K562 (cell line): ENCODE data around the gene WASHC3. TPM values are rescaled to one million over a fixed set of nuclear protein-coding genes. Genes with fewer than 3 reads are reported as not detected.
"Not testable (repeated sequence)": the region's sequence is repeated elsewhere in the genome, so short reads cannot be mapped to it uniquely, and the experiment has no call there.

ENCODE experiments used
- ATAC-seq: fragments of 200-7000 bp; cut with Tn5 transposase; 3 replicates; pipeline ENCODE4 v1.9.1; 2020; ENCODE audit warnings: moderate library complexity
- BruUV-seq: library from RNA; stranded (reverse); fragments of 400-500 nt; replicated peaks from 2 replicates; lab custom pipeline; 2021; lab: Mats Ljungman, UMichigan
- CTCF ChIA-PET: fragments of 300-600 bp; formaldehyde crosslinking; extraction: SDS; loops from one replicate; lab custom pipeline; 2021; ENCODE audit warnings: low intra/inter-chr PET ratio; lab: Yijun Ruan, JAX
- POLR2A ChIA-PET: fragments of 300-600, 350-650 bp; sonication (Branson Sonifier 250); formaldehyde crosslinking; extraction: SDS; loops from one replicate; lab custom pipeline; 2021; ENCODE audit warnings: antibody characterized with exemption, inconsistent platforms; lab: Yijun Ruan, JAX
- DNase-seq, 4 experiments: peaks; one replicate each; pipeline versions ENCODE4 v3.0.0 to v3.0.0-alpha.2; 2011 to 2018; ENCODE audit warnings: low spot score in 3 of 4, mixed read lengths in 3 of 4; ENCODE audit errors: extremely low read depth in 1 of 4
- FAIRE-seq: peaks from 2 replicates; lab custom pipeline; 2011; peaks lifted over from hg19 to GRCh38; lab: Jason Lieb, UNC
- H2AFZ ChIP-seq: 2 replicates; pipeline ENCODE4 v1.6.0; 2011; ENCODE audit warnings: low read depth, low read length, control low read depth, inconsistent platforms
- H3K27ac ChIP-seq: fragments of 200-600 bp; 3 replicates; pipeline ENCODE4 v1.8.0; 2011; ENCODE audit warnings: low read depth, mild to moderate bottlenecking, control low read depth, inconsistent platforms, low read length, moderate library complexity, mixed read lengths; ENCODE audit errors: extremely low read depth
- H3K27me3 ChIP-seq, 2 experiments: fragments of 300-600 bp in 1 of 2; 2 replicates in 1 of 2; 3 replicates in 1 of 2; pipeline versions ENCODE4 v1.6.0 to v1.8.0; 2011; ENCODE audit warnings: inconsistent platforms in 2 of 2, low read length in 2 of 2, mild to moderate bottlenecking in 1 of 2, mixed read lengths in 1 of 2, moderate library complexity in 1 of 2; ENCODE audit not compliant: control insufficient read depth in 2 of 2, insufficient read depth in 2 of 2
- H3K36me3 ChIP-seq: fragments of 300-600 bp; 3 replicates; pipeline ENCODE4 v1.8.0; 2011; ENCODE audit warnings: mild to moderate bottlenecking, low read length, inconsistent platforms; ENCODE audit not compliant: control insufficient read depth, insufficient read depth
- H3K4me1 ChIP-seq, 2 experiments: fragments of 200-600 bp in 1 of 2; replicated peaks in 1 of 2; 2 replicates in 1 of 2; 3 replicates in 1 of 2; pipeline versions ENCODE4 v1.5.1 to v1.8.0; 2011; ENCODE audit warnings: inconsistent platforms in 2 of 2, low read length in 2 of 2, mild to moderate bottlenecking in 1 of 2, mixed read lengths in 1 of 2, moderate library complexity in 1 of 2; ENCODE audit not compliant: control insufficient read depth in 2 of 2, insufficient read depth in 2 of 2
- H3K4me2 ChIP-seq: 2 replicates; pipeline ENCODE4 v1.6.1; 2011; ENCODE audit warnings: low read length, control low read depth, inconsistent platforms, mixed read lengths; ENCODE audit not compliant: insufficient read depth
- H3K4me3 ChIP-seq: fragments of 200-600 bp; sonication (generic), shearing (Covaris generic); 2 replicates; pipeline ENCODE4 v1.5.1; 2016; ENCODE audit warnings: control low read depth, inconsistent platforms
- H3K79me2 ChIP-seq: fragments of 200-600 bp; 3 replicates; pipeline ENCODE4 v1.8.0; 2011; ENCODE audit warnings: low read length, inconsistent platforms; ENCODE audit not compliant: control insufficient read depth, insufficient read depth
- H3K9ac ChIP-seq, 2 experiments: 2 replicates each; pipeline versions ENCODE4 v1.6.0 to v1.6.1; 2011; ENCODE audit warnings: low read depth in 2 of 2, low read length in 2 of 2, control low read depth in 1 of 2, inconsistent platforms in 1 of 2, mild to moderate bottlenecking in 1 of 2, mixed read lengths in 1 of 2; ENCODE audit not compliant: insufficient read depth in 1 of 2
- H3K9me1 ChIP-seq: one replicate; pipeline ENCODE4 v1.6.0; 2011; ENCODE audit warnings: inconsistent platforms, mild to moderate bottlenecking, low read length, moderate library complexity; ENCODE audit not compliant: control insufficient read depth, insufficient read depth
- H3K9me3 ChIP-seq: replicated peaks from 2 replicates; pipeline ENCODE4 v1.5.1; 2011; ENCODE audit warnings: low read depth, low read length, inconsistent platforms; ENCODE audit not compliant: control insufficient read depth, insufficient read depth
- H4K20me1 ChIP-seq: replicated peaks from 2 replicates; pipeline ENCODE4 v1.6.1; 2011; ENCODE audit warnings: low read length, inconsistent platforms, mixed read lengths; ENCODE audit not compliant: control insufficient read depth, insufficient read depth
- HDAC2 ChIP-seq: fragments of 450-650 bp; IDR thresholded peaks from 2 replicates; pipeline ENCODE4 v1.6.1; 2016; ENCODE audit warnings: mild to moderate bottlenecking
- NFYB ChIP-seq: IDR thresholded peaks from 2 replicates; pipeline ENCODE4 v1.6.1; 2011; ENCODE audit warnings: mild to moderate bottlenecking, moderate library complexity; ENCODE audit not compliant: insufficient read length; ENCODE audit errors: extremely low read depth
- POLR2A ChIP-seq: fragments of 450-650 bp; conservative IDR thresholded peaks from 2 replicates; pipeline ENCODE4 v1.6.1; 2016
- WGBS: fragments of 100-300 bp; shearing (Covaris generic); methylation state at CpG from one replicate; pipeline ENCODE4 v1.1.6; 2016; ENCODE audit warnings: low coverage, mixed read lengths; ENCODE audit not compliant: insufficient coverage; ENCODE audit errors: missing lambda C conversion rate; 5-methylcytosine and 5-hydroxymethylcytosine counted together
- in situ Hi-C: fragments of 300-500 bp; cut with MboI; formaldehyde crosslinking; loops from 4 replicates; pipeline ENCODE4 v1.15.0; 2018; ENCODE audit warnings: inconsistent platforms, mixed read lengths
- intact Hi-C: fragments of 100-400 bp; cut with micrococcal nuclease; formaldehyde crosslinking; loops from 2 replicates; pipeline ENCODE4 v1.14.2; 2022
- polyA plus RNA-seq, 8 experiments: library from polyadenylated mRNA; depleted of rRNA in 4 of 8; stranded (reverse) in 5 of 8; unstranded in 3 of 8; fragments of >200 nt; fragmentation: Nextera tagmentation in 2 of 8; fragmentation: Illumina TruSeq in 1 of 8; extraction: Ambion mirVana in 2 of 8; extraction: Trizol in 1 of 8; gene quantifications; 2 replicates each; pipeline versions ENCODE4 v1.2.1 to v1.2.3, GENCODE V29; 2011 to 2014; ENCODE audit warnings: inconsistent platforms in 1 of 8, missing spikeins in 1 of 8
- total RNA-seq, 7 experiments: library from RNA; depleted of rRNA in 6 of 7; stranded (reverse); fragments of >200 nt in 6 of 7; fragmentation: Illumina TruSeq in 2 of 7; extraction: Trizol in 2 of 7; gene quantifications; 2 replicates each; pipeline versions ENCODE4 v1.2.1 to v1.2.3, GENCODE V29; 2011 to 2021; ENCODE audit warnings: low replicate concordance in 1 of 7

WASHC3 gene
- total and polyA plus RNA-seq, 9 of the 15 experiments (the other 6 are each of a cell fraction or from before 2014, with no cell fraction given) = 14.3 to 74.9 (median 35.1) TPM

DNA sequence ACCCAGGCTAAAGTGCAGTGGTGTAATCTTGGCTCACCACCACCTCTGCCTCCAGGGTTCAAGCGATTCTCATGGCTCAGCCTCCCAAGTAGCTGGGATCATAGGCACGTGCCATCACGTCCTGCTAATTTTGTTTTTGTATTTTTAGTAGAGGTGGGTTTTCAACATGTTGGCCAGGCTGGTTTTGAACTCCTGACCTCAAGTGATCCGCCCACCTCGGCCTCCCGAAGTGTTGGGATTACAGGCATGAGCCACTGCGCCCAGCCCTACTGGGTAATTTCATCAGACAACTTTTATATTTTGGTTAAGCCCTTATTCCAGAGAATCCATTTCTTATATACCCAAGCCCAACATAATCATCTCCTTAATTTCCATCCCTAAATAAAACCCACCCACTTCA is 10.3 kb upstream of the WASHC3 start:
- H3K27me3 ChIP-seq, H3K9me1 ChIP-seq, DNase-seq, FAIRE-seq, CTCF ChIA-PET, H3K27ac ChIP-seq, POLR2A ChIA-PET, H3K4me2 ChIP-seq, in situ Hi-C loops, H3K4me3 ChIP-seq, H4K20me1 ChIP-seq, intact Hi-C loops, ATAC-seq, BruUV-seq, H3K9me3 ChIP-seq, H3K9ac ChIP-seq, H2AFZ ChIP-seq, H3K4me1 ChIP-seq, H3K79me2 ChIP-seq: not testable (repeated sequence)
- H3K36me3 ChIP-seq = peaks cover 42% of the 10 kb centered on the region
- WGBS = 75% methylated on average over 7 of the region's 7 CpGs
- TF ChIP-seq POLR2A = 0 out of 2 replicates have a peak, but pooled peaks have one; percentile 36

DNA sequence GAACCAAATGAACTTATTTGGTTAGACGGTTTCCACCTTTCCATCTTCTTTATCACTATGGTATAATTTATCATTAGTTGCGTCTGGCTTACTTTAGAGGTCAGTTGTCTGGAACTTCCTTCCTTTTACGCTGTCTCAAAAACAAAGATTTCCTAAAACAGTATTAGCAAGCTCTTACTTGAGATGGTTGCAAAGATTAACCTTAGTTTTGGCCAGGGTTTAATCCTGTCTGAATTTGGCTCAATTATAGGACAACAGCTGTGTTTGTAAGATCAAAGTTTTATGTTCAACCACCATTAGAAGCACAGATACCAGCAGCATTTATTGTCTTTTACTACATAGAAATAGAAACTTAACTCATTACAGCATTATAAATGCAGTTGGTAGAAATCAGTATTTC is 7.9 kb upstream of the WASHC3 start:
- in situ Hi-C loops (no loop called here), intact Hi-C loops (no loop called here)
- H3K9me1 ChIP-seq = no peaks in the 10 kb centered on the region
- H3K4me2 ChIP-seq = no peak overlapping the region
- H3K27ac ChIP-seq = no peak overlapping the region
- no peaks in the 10 kb centered on the region for H4K20me1 ChIP-seq
- DNase-seq (no peak), ATAC-seq (no peak), FAIRE-seq (no peak)
- H3K79me2 ChIP-seq = no peaks in the 10 kb centered on the region
- BruUV-seq = no TSS peak
- CTCF ChIA-PET = no interaction called here
- TF ChIP-seq NFYB = no peak
- TF ChIP-seq HDAC2 = no peak
- peaks cover 0 to 4% of the 10 kb centered on the region in 2 experiments; a peak in 1 of 5 replicates for H3K4me1 ChIP-seq
- H3K27me3 ChIP-seq = no peaks in the 10 kb centered on the region
- H3K9me3 ChIP-seq = no peaks in the 10 kb centered on the region
- WGBS = 74% methylated on average over 3 of the region's 3 CpGs
- no peak overlapping the region for H3K4me3 ChIP-seq
- H3K36me3 ChIP-seq = peaks cover 19% of the 10 kb centered on the region; the same call in 2 of the 3 replicates
- POLR2A ChIA-PET = no interaction called here
- no peak overlapping the region for H3K9ac ChIP-seq
- no peak overlapping the region for H2AFZ ChIP-seq
